H9 (cell line): ENCODE data around the gene NRXN3. TPM values are rescaled to one million over a fixed set of nuclear protein-coding genes. Genes with fewer than 3 reads are reported as not detected.

Source experiments
- DNase-seq: peaks from one replicate; pipeline ENCODE4 v3.0.0-alpha.2; 2017
- H2AFZ ChIP-seq: one replicate; pipeline ENCODE4 v1.6.1; 2013; ENCODE audit warnings: mild to moderate bottlenecking, low read length, control low read depth, moderate library complexity
- H2AK5ac ChIP-seq: 2 replicates; pipeline ENCODE4 v1.6.1; 2013; ENCODE audit warnings: low read length, control low read depth, mixed read lengths; ENCODE audit not compliant: insufficient read length
- H2BK120ac ChIP-seq: one replicate; pipeline ENCODE4 v1.6.1; 2013; ENCODE audit warnings: low read depth, mild to moderate bottlenecking, low read length, control low read depth, inconsistent platforms; ENCODE audit not compliant: poor library complexity, severe bottlenecking
- H2BK12ac ChIP-seq: 2 replicates; pipeline ENCODE4 v1.6.1; 2013; ENCODE audit warnings: low read length, control low read depth, mixed read lengths, low read depth; ENCODE audit not compliant: insufficient read length
- H2BK15ac ChIP-seq: 2 replicates; pipeline ENCODE4 v1.6.1; 2013; ENCODE audit warnings: low read depth, low read length, control low read depth
- H2BK20ac ChIP-seq: one replicate; pipeline ENCODE4 v1.6.1; 2013; ENCODE audit warnings: low read depth, mild to moderate bottlenecking, low read length, control low read depth, inconsistent platforms; ENCODE audit not compliant: poor library complexity, severe bottlenecking
- H2BK5ac ChIP-seq: 2 replicates; pipeline ENCODE4 v1.6.1; 2013; ENCODE audit warnings: low read length, control low read depth, mixed read lengths; ENCODE audit not compliant: insufficient read length
- H3K14ac ChIP-seq: 2 replicates; pipeline ENCODE4 v1.6.1; 2013; ENCODE audit warnings: low read length, control low read depth; ENCODE audit not compliant: insufficient read depth
- H3K18ac ChIP-seq: 2 replicates; pipeline ENCODE4 v1.6.1; 2013; ENCODE audit warnings: low read depth, mild to moderate bottlenecking, mixed read lengths, low read length, control low read depth; ENCODE audit not compliant: insufficient read length
- H3K23ac ChIP-seq: 2 replicates; pipeline ENCODE4 v1.6.1; 2013; ENCODE audit warnings: low read length, control low read depth, mixed read lengths, low read depth; ENCODE audit not compliant: insufficient read length
- H3K23me2 ChIP-seq: 2 replicates; pipeline ENCODE4 v1.6.1; 2013; ENCODE audit warnings: low read depth, mild to moderate bottlenecking, mixed read lengths, low read length, control low read depth; ENCODE audit not compliant: insufficient read length, poor library complexity, severe bottlenecking
- H3K27ac ChIP-seq: 2 replicates; pipeline ENCODE4 v1.5.1; 2013; ENCODE audit warnings: low read length, control low read depth, mixed read lengths, low read depth; ENCODE audit not compliant: insufficient read length
- H3K27me3 ChIP-seq: 2 replicates; pipeline ENCODE4 v1.6.1; 2013; ENCODE audit warnings: low read length, control low read depth, inconsistent platforms; ENCODE audit not compliant: insufficient read depth
- H3K4ac ChIP-seq: 2 replicates; pipeline ENCODE4 v1.6.1; 2013; ENCODE audit warnings: low read depth, mild to moderate bottlenecking, control low read depth, inconsistent platforms, low read length, moderate library complexity
- H3K4me1 ChIP-seq: 2 replicates; pipeline ENCODE4 v1.6.1; 2013; ENCODE audit warnings: low read length, control low read depth, inconsistent platforms; ENCODE audit not compliant: insufficient read depth
- H3K4me2 ChIP-seq: 2 replicates; pipeline ENCODE4 v1.6.1; 2013; ENCODE audit warnings: low read length, control low read depth, mixed read lengths; ENCODE audit not compliant: insufficient read length, insufficient read depth
- H3K56ac ChIP-seq: 2 replicates; pipeline ENCODE4 v1.6.1; 2013; ENCODE audit warnings: low read depth, mild to moderate bottlenecking, mixed read lengths, low read length, control low read depth; ENCODE audit not compliant: insufficient read length
- H3K79me1 ChIP-seq: 2 replicates; pipeline ENCODE4 v1.6.1; 2013; ENCODE audit warnings: low read depth, mild to moderate bottlenecking, moderate library complexity, low read length, control low read depth, inconsistent platforms; ENCODE audit not compliant: insufficient read depth, poor library complexity, severe bottlenecking
- H3K79me2 ChIP-seq: 2 replicates; pipeline ENCODE4 v1.6.1; 2013; ENCODE audit warnings: low read length, control low read depth, inconsistent platforms; ENCODE audit not compliant: insufficient read depth
- H3K9ac ChIP-seq: 2 replicates; pipeline ENCODE4 v1.6.1; 2013; ENCODE audit warnings: low read length, control low read depth, mixed read lengths; ENCODE audit not compliant: insufficient read length; ENCODE audit errors: extremely low read depth
- H3K9me3 ChIP-seq: one replicate; pipeline ENCODE4 v1.6.1; 2013; ENCODE audit warnings: low read depth, low read length, inconsistent platforms; ENCODE audit not compliant: control insufficient read depth
- H3T11ph ChIP-seq: one replicate; pipeline ENCODE4 v1.6.1; 2013; ENCODE audit warnings: mild to moderate bottlenecking, low read length, control low read depth, inconsistent platforms
- H4K20me1 ChIP-seq: one replicate; pipeline ENCODE4 v1.6.1; 2013; ENCODE audit not compliant: control insufficient read depth, insufficient read length, insufficient read depth
- H4K5ac ChIP-seq: 2 replicates; pipeline ENCODE4 v1.6.1; 2013; ENCODE audit warnings: low read depth, mild to moderate bottlenecking, mixed read lengths, low read length, control low read depth; ENCODE audit not compliant: insufficient read length
- H4K8ac ChIP-seq: replicated peaks from 2 replicates; pipeline ENCODE4 v1.6.1; 2013; ENCODE audit warnings: low read length, control low read depth, mixed read lengths, low read depth; ENCODE audit not compliant: insufficient read length
- H4K91ac ChIP-seq: 2 replicates; pipeline ENCODE4 v1.6.1; 2013; ENCODE audit warnings: low read depth, mild to moderate bottlenecking, moderate library complexity, mixed read lengths, low read length, control low read depth; ENCODE audit not compliant: insufficient read length
- H3K27ac Mint-ChIP-seq, 3 experiments: 2 replicates in 2 of 3; 3 replicates in 1 of 3; pipeline ENCODE4 v1.8.0; 2020 to 2021; ENCODE audit warnings: mixed read lengths in 3 of 3, mild to moderate bottlenecking in 1 of 3, moderate library complexity in 1 of 3
- H3K27me3 Mint-ChIP-seq: 2 replicates; pipeline ENCODE4 v1.8.0; 2021; ENCODE audit warnings: low read depth, mild to moderate bottlenecking, moderate library complexity, mixed read lengths
- H3K36me3 Mint-ChIP-seq, 3 experiments: 2 replicates in 2 of 3; 3 replicates in 1 of 3; pipeline ENCODE4 v1.8.0; 2020 to 2021; ENCODE audit warnings: low read depth in 3 of 3, mixed read lengths in 3 of 3; ENCODE audit not compliant: insufficient read depth in 1 of 3
- H3K4me1 Mint-ChIP-seq, 2 experiments: 2 replicates each; pipeline ENCODE4 v1.8.0; 2020; ENCODE audit warnings: mixed read lengths in 2 of 2
- H3K4me3 Mint-ChIP-seq, 2 experiments: 2 replicates in 1 of 2; 3 replicates in 1 of 2; pipeline ENCODE4 v1.8.0; 2020 to 2021; ENCODE audit warnings: mild to moderate bottlenecking in 2 of 2, mixed read lengths in 2 of 2, moderate library complexity in 1 of 2
- H3K9me3 Mint-ChIP-seq, 2 experiments: 2 replicates in 1 of 2; 3 replicates in 1 of 2; pipeline ENCODE4 v1.8.0; 2020; ENCODE audit warnings: mild to moderate bottlenecking in 2 of 2, mixed read lengths in 2 of 2, moderate library complexity in 1 of 2
- WGBS: extraction: QIAGEN DNeasy Blood & Tissue Kit; methylation state at CpG from one replicate; pipeline ENCODE4 v1.1.7; 2013; ENCODE audit warnings: missing lambda C conversion rate, low lambda C conversion rate, mixed read lengths; ENCODE audit not compliant: insufficient read length; ENCODE audit errors: extremely low coverage; 5-methylcytosine and 5-hydroxymethylcytosine counted together
- total RNA-seq: library from RNA; stranded (reverse); gene quantifications from 2 replicates; pipeline ENCODE4 v1.2.1, GENCODE V29; 2021
- TF ChIP-seq, protein P1 (sequence below): fragments of 200-600 bp; sonication (generic); conservative IDR thresholded peaks from 3 replicates; pipeline ENCODE4 v1.8.0; 2021; ENCODE audit warnings: antibody characterized with exemption, mild to moderate bottlenecking

Gene NRXN3
- total RNA-seq, 1 experiment from 2014 or later: 1.8 TPM

DNA sequence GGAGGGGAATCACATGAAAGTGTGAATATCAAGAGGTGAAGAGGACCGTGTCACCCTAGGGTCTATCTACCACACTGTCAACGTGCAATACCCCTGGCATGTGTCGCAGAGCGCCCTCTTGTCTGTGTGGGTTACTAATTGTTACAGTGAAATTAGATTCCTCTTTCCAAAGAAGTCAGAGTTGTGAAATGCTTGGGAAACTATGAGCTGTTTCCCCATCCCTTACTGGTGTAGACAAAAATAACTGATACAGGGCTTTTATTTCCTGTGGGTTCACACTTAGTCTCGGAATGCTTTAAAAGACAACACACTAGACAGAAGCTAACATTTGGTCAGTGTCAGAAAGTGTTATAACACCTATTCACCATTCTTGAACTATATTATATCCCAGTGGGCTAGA, 597.3 kb downstream of the NRXN3 start:
- H2BK120ac ChIP-seq: no peak overlapping the region
- H3K9me3 ChIP-seq: no peaks in the 10 kb centered on the region
- H2BK15ac ChIP-seq: no peak overlapping the region
- H2BK5ac ChIP-seq: no peak overlapping the region
- DNase-seq: no peak
- H3K79me2 ChIP-seq: no peaks in the 10 kb centered on the region
- no peak overlapping the region for H2BK20ac ChIP-seq
- no peaks in the 10 kb centered on the region for H3K9me3 Mint-ChIP-seq
- no peak overlapping the region for H3K18ac ChIP-seq
- TF ChIP-seq, protein P1, sequence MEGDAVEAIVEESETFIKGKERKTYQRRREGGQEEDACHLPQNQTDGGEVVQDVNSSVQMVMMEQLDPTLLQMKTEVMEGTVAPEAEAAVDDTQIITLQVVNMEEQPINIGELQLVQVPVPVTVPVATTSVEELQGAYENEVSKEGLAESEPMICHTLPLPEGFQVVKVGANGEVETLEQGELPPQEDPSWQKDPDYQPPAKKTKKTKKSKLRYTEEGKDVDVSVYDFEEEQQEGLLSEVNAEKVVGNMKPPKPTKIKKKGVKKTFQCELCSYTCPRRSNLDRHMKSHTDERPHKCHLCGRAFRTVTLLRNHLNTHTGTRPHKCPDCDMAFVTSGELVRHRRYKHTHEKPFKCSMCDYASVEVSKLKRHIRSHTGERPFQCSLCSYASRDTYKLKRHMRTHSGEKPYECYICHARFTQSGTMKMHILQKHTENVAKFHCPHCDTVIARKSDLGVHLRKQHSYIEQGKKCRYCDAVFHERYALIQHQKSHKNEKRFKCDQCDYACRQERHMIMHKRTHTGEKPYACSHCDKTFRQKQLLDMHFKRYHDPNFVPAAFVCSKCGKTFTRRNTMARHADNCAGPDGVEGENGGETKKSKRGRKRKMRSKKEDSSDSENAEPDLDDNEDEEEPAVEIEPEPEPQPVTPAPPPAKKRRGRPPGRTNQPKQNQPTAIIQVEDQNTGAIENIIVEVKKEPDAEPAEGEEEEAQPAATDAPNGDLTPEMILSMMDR: no peak
- no peaks in the 10 kb centered on the region for H3K23me2 ChIP-seq
- no peak overlapping the region for H3K14ac ChIP-seq
- no peak overlapping the region for H4K8ac ChIP-seq
- peaks cover 22 to 26% of the 10 kb centered on the region in 2 experiments for H3K4me1 Mint-ChIP-seq
- H2BK12ac ChIP-seq: no peak overlapping the region
- no peaks in the 10 kb centered on the region for H4K20me1 ChIP-seq
- H3K4ac ChIP-seq: no peak overlapping the region
- H3K27me3 ChIP-seq: no peaks in the 10 kb centered on the region
- H3K23ac ChIP-seq: no peak overlapping the region
- no peaks in the 10 kb centered on the region for H3K36me3 Mint-ChIP-seq
- H3K4me2 ChIP-seq: no peak overlapping the region
- no peak overlapping the region for H3K27ac Mint-ChIP-seq
- H4K5ac ChIP-seq: no peak overlapping the region
- no peak overlapping the region for H4K91ac ChIP-seq
- no peak overlapping the region for H2AFZ ChIP-seq
- no peak overlapping the region for H3K4me3 Mint-ChIP-seq
- H3K27me3 Mint-ChIP-seq: no peaks in the 10 kb centered on the region
- peaks cover 9% of the 10 kb centered on the region for H3K4me1 ChIP-seq
- H3K9ac ChIP-seq: no peak overlapping the region
- no CpG with 5 or more reads among the region's 5 CpGs for WGBS
- no peaks in the 10 kb centered on the region for H3K79me1 ChIP-seq
- no peak overlapping the region for H3K56ac ChIP-seq
- H3K27ac ChIP-seq: no peak overlapping the region
- no peak overlapping the region for H3T11ph ChIP-seq
- no peak overlapping the region for H2AK5ac ChIP-seq
